ENCODE measurements around the gene CDC25B.
A peak's percentile ranks its signal among the peaks of the same experiment; 100 is the strongest.
"Not testable (repeated sequence)": the region's sequence is repeated elsewhere in the genome, so short reads cannot be mapped to it uniquely, and the experiment has no call there.

CDC25B gene

GRCh38 chr20:3784863-3785239 is 11.3 kb upstream of the CDC25B start:
- DNase-seq (ENCODE audit: low read depth in 2 of 2) = no peak

- no peak for DNase-seq (ENCODE audit: low read depth in 2 of 2)
Measured at GRCh38 chr20:3785240-3786125, 10.6 kb upstream of the CDC25B start.

- DNase-seq (ENCODE audit: low read depth in 2 of 2) = no peak
Measured at GRCh38 chr20:3786126-3786484, 10.0 kb upstream of the CDC25B start.

- peak; percentile 90 to 91 for DNase-seq (ENCODE audit: low read depth in 2 of 2)
Measured at GRCh38 chr20:3786665-3787323, 9.3 kb upstream of the CDC25B start, which contains the start of gene CENPB. Gene CENPB (minus strand): TSS chr20:3786740. CDS start chr20:3786483, 257 bp downstream.

- no peak for DNase-seq (ENCODE audit: low read depth in 2 of 2)
Measured at GRCh38 chr20:3787324-3788014, 8.6 kb upstream of the CDC25B start.

- no peak for DNase-seq (ENCODE audit: low read depth in 2 of 2)
Measured at GRCh38 chr20:3788685-3789155, 7.4 kb upstream of the CDC25B start.

GRCh38 chr20:3789201-3789600 is 6.9 kb upstream of the CDC25B start:
- not testable (repeated sequence) for DNase-seq (ENCODE audit: low read depth in 2 of 2)

GRCh38 chr20:3794168-3794567 is 1.9 kb upstream of the CDC25B start:
- DNase-seq (ENCODE audit: low read depth in 2 of 2) = not testable (repeated sequence)

- no peak for DNase-seq (ENCODE audit: low read depth in 2 of 2)
Measured at GRCh38 chr20:3794701-3795420, 1.2 kb upstream of the CDC25B start.

GRCh38 chr20:3796477-3797225 is 541 bp downstream of the CDC25B start:
- DNase-seq (ENCODE audit: low read depth in 2 of 2) = no peak

- DNase-seq (ENCODE audit: low read depth in 2 of 2) = no peak
Measured at GRCh38 chr20:3797226-3797545, 1.1 kb downstream of the CDC25B start.

- peak in 1 of 2 donors; percentile 41 for DNase-seq (ENCODE audit: low read depth in 2 of 2)
Measured at GRCh38 chr20:3797592-3798372, 1.7 kb downstream of the CDC25B start.

GRCh38 chr20:3798373-3798768 is 2.3 kb downstream of the CDC25B start:
- DNase-seq (ENCODE audit: low read depth in 2 of 2) = no peak

GRCh38 chr20:3798908-3799248 is 2.8 kb downstream of the CDC25B start:
- no peak for DNase-seq (ENCODE audit: low read depth in 2 of 2)

GRCh38 chr20:3800256-3800877 is 4.3 kb downstream of the CDC25B start:
- DNase-seq (ENCODE audit: low read depth in 2 of 2) = no peak

- no peak for DNase-seq (ENCODE audit: low read depth in 2 of 2)
Measured at GRCh38 chr20:3800878-3801260, 4.8 kb downstream of the CDC25B start.

- DNase-seq (ENCODE audit: low read depth in 2 of 2) = no peak
Measured at GRCh38 chr20:3801299-3801698, 5.2 kb downstream of the CDC25B start.

GRCh38 chr20:3801846-3802245 is 5.7 kb downstream of the CDC25B start:
- DNase-seq (ENCODE audit: low read depth in 2 of 2) = no peak

GRCh38 chr20:3802524-3803239 is 6.6 kb downstream of the CDC25B start:
- DNase-seq (ENCODE audit: low read depth in 2 of 2) = no peak

Measured in stimulated activated CD4-positive, alpha-beta T cell treated with anti-CD3 and anti-CD28 coated beads, Interleukin-4, amount 100 ng/mL, for 48 hours (primary cell).